Measurements from ENCODE around the gene ELAVL1. TPM values are rescaled to one million over a fixed set of nuclear protein-coding genes. Genes with fewer than 3 reads are reported as not detected.

ELAVL1 gene
- total and polyA plus RNA-seq, 7 donors: 22.3 to 57.9 (median 44.5) TPM

DNA sequence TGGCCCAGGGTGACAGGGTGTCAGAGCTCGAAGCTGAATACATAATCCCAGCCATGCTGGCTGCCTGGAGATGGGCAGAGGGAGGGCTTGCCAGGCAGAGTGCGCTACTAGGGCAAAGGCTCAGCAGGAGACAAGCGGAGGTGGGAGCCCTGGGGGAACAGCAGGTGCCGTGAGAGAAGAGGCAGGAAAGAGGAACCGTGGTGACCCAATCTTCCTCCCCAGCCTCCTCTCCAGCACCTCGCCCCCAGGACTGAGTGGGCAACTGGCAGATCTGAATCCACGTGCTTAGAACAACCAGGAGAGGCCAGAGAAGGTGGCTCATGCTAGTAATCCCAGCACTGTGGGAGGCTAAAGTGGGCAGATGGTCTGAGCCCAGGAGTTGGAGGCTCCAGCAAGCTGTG, 36.1 kb upstream of the ELAVL1 start:
- no peak for ATAC-seq

DNA sequence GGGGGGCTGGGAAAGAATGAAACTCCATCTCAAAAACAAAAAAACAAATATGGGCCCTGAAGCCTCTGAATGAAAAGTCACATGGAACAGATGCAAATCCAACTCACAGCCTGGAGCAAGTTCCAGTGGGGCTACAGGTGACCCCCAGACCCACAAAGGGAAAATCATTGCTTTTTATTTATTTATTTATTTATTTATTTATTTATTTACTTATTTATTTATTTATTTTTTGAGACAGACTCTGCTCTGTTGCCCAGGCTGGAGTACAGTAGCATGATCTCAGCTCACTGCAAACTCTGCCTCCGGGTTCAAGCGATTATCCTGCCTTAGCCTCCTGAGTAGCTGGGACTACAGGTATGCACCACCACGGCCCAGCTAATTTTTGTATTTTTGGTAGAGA, 33.8 kb upstream of the ELAVL1 start:
- no peak for TF ChIP-seq CTCF (IDR thresholded peaks at IDR 0.05)
- intact Hi-C loops (cut with DNase I): no loop called here
- no peaks in the 10 kb centered on the region for H3K4me1 ChIP-seq
- DNase-seq (no peak), ATAC-seq (no peak)
- peaks cover 0 to 37% (median 0%) of the 10 kb centered on the region in 3 donors for H3K27me3 ChIP-seq (ENCODE audit: insufficient read depth in 3 of 3, low read length in 2 of 3)
- no peak overlapping the region for H3K4me3 ChIP-seq
- H3K9me3 ChIP-seq: no peaks in the 10 kb centered on the region
- H3K36me3 ChIP-seq (ENCODE audit: insufficient read depth in 1 of 2, low read depth in 1 of 2): no peaks in the 10 kb centered on the region
- H3K27ac ChIP-seq: no peak overlapping the region
- WGBS, 3 donors: 96 to 98% (median 98%) methylated on average over 3 of the region's 3 CpGs

More for the DNA sequence above, 36.1 kb upstream of the ELAVL1 start:
- Histone ChIP-seq H3K4me3 (no peak overlapping the region), H3K9me3 (no peaks in the 10 kb centered on the region), H3K36me3 (ENCODE audit: insufficient read depth in 1 of 2, low read depth in 1 of 2) (no peaks in the 10 kb centered on the region), H3K27me3 (ENCODE audit: insufficient read depth in 3 of 3, low read length in 2 of 3) (peaks cover 0 to 33% (median 0%) of the 10 kb centered on the region in 3 donors), H3K4me1 (no peaks in the 10 kb centered on the region), H3K27ac (no peak overlapping the region)
- intact Hi-C loops (cut with DNase I): no loop called here
- TF ChIP-seq CTCF (IDR thresholded peaks at IDR 0.05): no peak
- DNase-seq: no peak
- 42 to 58% (median 54%) methylated on average over 7 of the region's 7 CpGs for WGBS, 3 donors

GRCh38 chr19:8038815-8039214, 33.4 kb upstream of the ELAVL1 start:
- 71 to 75% (median 74%) methylated on average over 6 of the region's 6 CpGs for WGBS, 3 donors
- Histone ChIP-seq H3K4me3 (no peak overlapping the region), H3K36me3 (ENCODE audit: insufficient read depth in 1 of 2, low read depth in 1 of 2) (no peaks in the 10 kb centered on the region), H3K4me1 (no peaks in the 10 kb centered on the region), H3K27ac (no peak overlapping the region), H3K9me3 (no peaks in the 10 kb centered on the region), H3K27me3 (ENCODE audit: insufficient read depth in 3 of 3, low read length in 2 of 3) (peaks cover 0 to 37% (median 0%) of the 10 kb centered on the region in 3 donors)
- intact Hi-C loops (cut with DNase I): no loop called here
- ATAC-seq: no peak
- no peak for DNase-seq
- TF ChIP-seq CTCF (IDR thresholded peaks at IDR 0.05): no peak

DNA sequence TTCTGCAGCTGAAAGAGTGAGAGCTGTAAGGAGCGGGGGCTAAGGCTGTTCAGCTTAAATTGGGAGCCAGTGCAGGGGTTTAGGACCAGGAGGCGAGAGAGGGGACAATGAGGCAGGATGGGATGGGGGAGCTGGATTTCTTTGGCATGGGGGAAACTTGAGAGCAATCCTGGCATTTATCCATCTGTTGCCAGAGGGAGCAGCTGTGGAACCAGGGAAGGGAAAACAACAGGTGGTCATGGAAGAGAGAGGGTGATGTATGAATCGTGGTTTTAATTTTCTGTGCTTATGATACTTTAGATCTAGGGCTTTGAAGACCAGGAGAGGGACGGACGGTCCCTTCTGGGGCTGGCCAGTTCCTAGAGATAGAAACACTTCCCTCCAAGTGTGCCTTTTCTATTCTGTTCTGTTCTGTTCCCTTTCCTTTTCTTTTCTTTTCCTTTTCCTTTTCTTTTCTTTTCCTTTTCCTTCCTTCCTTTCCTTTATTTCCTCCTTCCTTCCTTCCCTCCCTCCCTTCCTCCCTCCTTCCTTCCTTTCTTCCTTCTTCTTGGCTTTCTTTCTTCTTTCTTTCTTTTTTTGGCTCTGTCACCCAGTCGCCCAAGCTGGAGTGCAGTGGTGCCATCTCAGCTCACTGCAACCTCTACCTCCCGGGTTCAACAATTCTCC, 31.1 kb upstream of the ELAVL1 start:
- no peaks in the 10 kb centered on the region for H3K36me3 ChIP-seq (ENCODE audit: insufficient read depth in 1 of 2, low read depth in 1 of 2)
- H3K9me3 ChIP-seq: no peaks in the 10 kb centered on the region
- ATAC-seq (no peak), DNase-seq (no peak)
- H3K4me3 ChIP-seq: no peak overlapping the region
- H3K27ac ChIP-seq: no peak overlapping the region
- 35 to 56% (median 35%) methylated on average over 7 of the region's 7 CpGs for WGBS, 3 donors
- TF ChIP-seq CTCF (IDR thresholded peaks at IDR 0.05): no peak
- H3K4me1 ChIP-seq: no peaks in the 10 kb centered on the region
- intact Hi-C loops (cut with DNase I): no loop called here
- H3K27me3 ChIP-seq (ENCODE audit: insufficient read depth in 3 of 3, low read length in 2 of 3): peaks cover 0 to 34% (median 0%) of the 10 kb centered on the region in 3 donors

- ATAC-seq: no peak
These were observed 28.7 kb upstream of the ELAVL1 start for GRCh38 chr19:8034178-8034525.

More at GRCh38 chr19:8034178-8034525, 28.7 kb upstream of the ELAVL1 start:
- no peak for DNase-seq
- WGBS, 3 donors: 39 to 70% (median 41%) methylated on average over 6 of the region's 6 CpGs
- Histone ChIP-seq H3K4me1 (no peaks in the 10 kb centered on the region), H3K27me3 (ENCODE audit: insufficient read depth in 3 of 3, low read length in 2 of 3) (peaks cover 0 to 26% (median 0%) of the 10 kb centered on the region in 3 donors), H3K9me3 (no peaks in the 10 kb centered on the region), H3K36me3 (ENCODE audit: insufficient read depth in 1 of 2, low read depth in 1 of 2) (no peaks in the 10 kb centered on the region), H3K27ac (no peak overlapping the region), H3K4me3 (no peak overlapping the region)
- TF ChIP-seq CTCF (IDR thresholded peaks at IDR 0.05): no peak
- intact Hi-C loops (cut with DNase I): no loop called here
